Skeletal muscle cell (primary cell): Measurements from ENCODE around the gene ATP13A2.

Source experiments
- DNase-seq: peaks from one replicate; pipeline ENCODE4 v3.0.0-alpha.2; 2010; ENCODE audit warnings: low read depth
- H3K4me3 ChIP-seq: 2 replicates; pipeline ENCODE4 v1.5.1; 2011; ENCODE audit warnings: low read depth, mild to moderate bottlenecking, control low read depth, low read length, moderate library complexity

ATP13A2 gene

GRCh38 chr1:16983649-16984048 is 28.1 kb downstream of the ATP13A2 start:
- H3K4me3 ChIP-seq: no peak overlapping the region
- DNase-seq: no peak

GRCh38 chr1:16982902-16983301 is 28.8 kb downstream of the ATP13A2 start:
- no peak overlapping the region for H3K4me3 ChIP-seq
- DNase-seq: no peak

- DNase-seq: peak; percentile 79
- no peak overlapping the region for H3K4me3 ChIP-seq
These were observed 30.4 kb downstream of the ATP13A2 start for GRCh38 chr1:16981269-16981849.

GRCh38 chr1:16980473-16981268 is 31.1 kb downstream of the ATP13A2 start, which contains the start of gene MFAP2:
TSS of gene MFAP2 (minus strand) at chr1:16980620. CDS start at chr1:16978273, 2,347 bp downstream.
- H3K4me3 ChIP-seq: peak within 1 kb of the TSS; percentile 64
- DNase-seq: no peak

- H3K4me3 ChIP-seq: peak overlapping the region; percentile 64
- DNase-seq: no peak
These were observed 32.0 kb downstream of the ATP13A2 start for GRCh38 chr1:16979475-16980327.

- peak overlapping the region; percentile 64 for H3K4me3 ChIP-seq
- peak; percentile 73 for DNase-seq
These were observed 32.9 kb downstream of the ATP13A2 start for GRCh38 chr1:16978567-16979474.

GRCh38 chr1:16978139-16978538 is 33.6 kb downstream of the ATP13A2 start:
- no peak for DNase-seq
- H3K4me3 ChIP-seq: no peak overlapping the region

GRCh38 chr1:16977377-16977776 is 34.4 kb downstream of the ATP13A2 start:
- no peak overlapping the region for H3K4me3 ChIP-seq
- DNase-seq: no peak

- no peak overlapping the region for H3K4me3 ChIP-seq
- no peak for DNase-seq
These were observed 34.8 kb downstream of the ATP13A2 start for GRCh38 chr1:16976966-16977365.

GRCh38 chr1:16975838-16976237 is 35.9 kb downstream of the ATP13A2 start:
- DNase-seq: no peak
- H3K4me3 ChIP-seq: no peak overlapping the region

- H3K4me3 ChIP-seq: no peak overlapping the region
These were observed 36.5 kb downstream of the ATP13A2 start for GRCh38 chr1:16975211-16975610.

GRCh38 chr1:16973215-16973614 is 38.5 kb downstream of the ATP13A2 start:
- DNase-seq: no peak
- H3K4me3 ChIP-seq: no peak overlapping the region

More at GRCh38 chr1:16975211-16975610, 36.5 kb downstream of the ATP13A2 start:
- no peak for DNase-seq

GRCh38 chr1:16972189-16972895 is 39.4 kb downstream of the ATP13A2 start:
- no peak overlapping the region for H3K4me3 ChIP-seq
- DNase-seq: no peak

- DNase-seq: no peak
- no peak overlapping the region for H3K4me3 ChIP-seq
These were observed 40.2 kb downstream of the ATP13A2 start for GRCh38 chr1:16971341-16972188.

GRCh38 chr1:16970132-16970910 is 41.4 kb downstream of the ATP13A2 start:
- H3K4me3 ChIP-seq: no peak overlapping the region
- no peak for DNase-seq

- H3K4me3 ChIP-seq: no peak overlapping the region
- no peak for DNase-seq
These were observed 42.1 kb downstream of the ATP13A2 start for GRCh38 chr1:16969651-16970050.

GRCh38 chr1:16969057-16969611 is 42.6 kb downstream of the ATP13A2 start:
- no peak overlapping the region for H3K4me3 ChIP-seq
- no peak for DNase-seq
